ENCODE data around the gene GMIP.

DNA sequence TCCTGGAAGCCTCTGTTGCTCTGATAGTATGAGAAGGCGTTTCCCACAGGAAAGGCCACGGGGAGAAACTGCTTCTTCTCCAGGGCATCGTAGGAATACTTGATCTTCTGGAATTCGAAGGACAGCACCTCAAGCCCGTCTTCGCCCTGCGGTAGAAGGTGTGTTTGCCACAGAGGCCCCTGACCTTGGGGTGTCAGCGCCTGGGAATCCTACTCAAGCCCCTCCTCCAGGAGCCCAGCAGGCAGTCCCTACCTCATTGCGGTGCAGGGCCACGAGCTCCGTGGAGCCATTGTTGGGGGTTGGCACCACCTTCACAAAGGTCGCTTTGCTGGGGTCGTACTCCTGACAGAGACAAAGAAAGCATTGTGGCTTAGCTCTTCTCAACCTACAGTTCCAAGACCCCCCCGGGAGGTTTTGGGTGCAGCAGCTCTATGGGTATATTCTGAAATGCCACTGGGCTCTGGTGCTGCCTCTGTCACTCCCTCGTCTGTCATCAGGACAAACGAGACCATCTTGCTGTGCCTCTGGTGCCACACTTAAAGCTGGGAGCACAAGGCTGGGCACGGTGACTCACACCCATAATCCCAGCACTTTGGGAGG is 16.3 kb upstream of the GMIP start:
- TF ChIP-seq, protein P1, sequence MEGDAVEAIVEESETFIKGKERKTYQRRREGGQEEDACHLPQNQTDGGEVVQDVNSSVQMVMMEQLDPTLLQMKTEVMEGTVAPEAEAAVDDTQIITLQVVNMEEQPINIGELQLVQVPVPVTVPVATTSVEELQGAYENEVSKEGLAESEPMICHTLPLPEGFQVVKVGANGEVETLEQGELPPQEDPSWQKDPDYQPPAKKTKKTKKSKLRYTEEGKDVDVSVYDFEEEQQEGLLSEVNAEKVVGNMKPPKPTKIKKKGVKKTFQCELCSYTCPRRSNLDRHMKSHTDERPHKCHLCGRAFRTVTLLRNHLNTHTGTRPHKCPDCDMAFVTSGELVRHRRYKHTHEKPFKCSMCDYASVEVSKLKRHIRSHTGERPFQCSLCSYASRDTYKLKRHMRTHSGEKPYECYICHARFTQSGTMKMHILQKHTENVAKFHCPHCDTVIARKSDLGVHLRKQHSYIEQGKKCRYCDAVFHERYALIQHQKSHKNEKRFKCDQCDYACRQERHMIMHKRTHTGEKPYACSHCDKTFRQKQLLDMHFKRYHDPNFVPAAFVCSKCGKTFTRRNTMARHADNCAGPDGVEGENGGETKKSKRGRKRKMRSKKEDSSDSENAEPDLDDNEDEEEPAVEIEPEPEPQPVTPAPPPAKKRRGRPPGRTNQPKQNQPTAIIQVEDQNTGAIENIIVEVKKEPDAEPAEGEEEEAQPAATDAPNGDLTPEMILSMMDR (conservative IDR thresholded peaks at IDR 0.05; ENCODE audit: low read depth, low read length) = no peak
- TF ChIP-seq RAD21 (IDR thresholded peaks at IDR 0.05; ENCODE audit: low read length) (no peak), POLR2A (IDR thresholded peaks at IDR 0.05; ENCODE audit: low read depth, low read length) (no peak), MAZ (IDR thresholded peaks at IDR 0.05; ENCODE audit: borderline replicate concordance, low read depth, low read length) (no peak), RCOR1 (IDR thresholded peaks at IDR 0.05; ENCODE audit: insufficient replicate concordance, low read length) (no peak), MXI1 (IDR thresholded peaks at IDR 0.05; ENCODE audit: borderline replicate concordance, low read depth, low read length) (no peak), SMC3 (IDR thresholded peaks at IDR 0.05; ENCODE audit: low read depth, low read length) (no peak), BHLHE40 (IDR thresholded peaks at IDR 0.05; ENCODE audit: low read depth, low read length) (no peak), CHD1 (IDR thresholded peaks at IDR 0.05; ENCODE audit: low read depth, low read length) (no peak), RFX5 (IDR thresholded peaks at IDR 0.05; ENCODE audit: low read depth, low read length) (no peak), FOS (IDR thresholded peaks at IDR 0.05; ENCODE audit: low read depth, low read length) (no peak), NFE2L2 (IDR thresholded peaks at IDR 0.05; ENCODE audit: low read depth, low read length) (no peak)
- TF ChIP-seq, protein P2, sequence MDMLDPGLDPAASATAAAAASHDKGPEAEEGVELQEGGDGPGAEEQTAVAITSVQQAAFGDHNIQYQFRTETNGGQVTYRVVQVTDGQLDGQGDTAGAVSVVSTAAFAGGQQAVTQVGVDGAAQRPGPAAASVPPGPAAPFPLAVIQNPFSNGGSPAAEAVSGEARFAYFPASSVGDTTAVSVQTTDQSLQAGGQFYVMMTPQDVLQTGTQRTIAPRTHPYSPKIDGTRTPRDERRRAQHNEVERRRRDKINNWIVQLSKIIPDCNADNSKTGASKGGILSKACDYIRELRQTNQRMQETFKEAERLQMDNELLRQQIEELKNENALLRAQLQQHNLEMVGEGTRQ (IDR thresholded peaks at IDR 0.05; ENCODE audit: low read depth, low read length) = no peak
- TF ChIP-seq, protein P3, sequence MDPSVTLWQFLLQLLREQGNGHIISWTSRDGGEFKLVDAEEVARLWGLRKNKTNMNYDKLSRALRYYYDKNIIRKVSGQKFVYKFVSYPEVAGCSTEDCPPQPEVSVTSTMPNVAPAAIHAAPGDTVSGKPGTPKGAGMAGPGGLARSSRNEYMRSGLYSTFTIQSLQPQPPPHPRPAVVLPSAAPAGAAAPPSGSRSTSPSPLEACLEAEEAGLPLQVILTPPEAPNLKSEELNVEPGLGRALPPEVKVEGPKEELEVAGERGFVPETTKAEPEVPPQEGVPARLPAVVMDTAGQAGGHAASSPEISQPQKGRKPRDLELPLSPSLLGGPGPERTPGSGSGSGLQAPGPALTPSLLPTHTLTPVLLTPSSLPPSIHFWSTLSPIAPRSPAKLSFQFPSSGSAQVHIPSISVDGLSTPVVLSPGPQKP (IDR thresholded peaks at IDR 0.05; ENCODE audit: borderline replicate concordance, low read depth, low read length) = no peak
